Activated CD8-positive, alpha-beta T cell treated with anti-CD3 and anti-CD28 coated beads for 36 hours (primary cell): ENCODE measurements around the gene BEST4. TPM values are rescaled to one million over a fixed set of nuclear protein-coding genes. Genes with fewer than 3 reads are reported as not detected.

ENCODE experiments used
- ATAC-seq: fragments of 200-7000 bp; cut with Tn5 transposase; one replicate; pipeline ENCODE4 v1.10.0; 2021; ENCODE audit warnings: mild to moderate bottlenecking, moderate library complexity
- CTCF ChIA-PET: fragments of 350-600 bp; sonication (Branson Sonifier 250); formaldehyde crosslinking; loops from one replicate; lab custom pipeline; 2021; ENCODE audit warnings: antibody characterized with exemption; lab: Charles Lee
- POLR2A ChIA-PET: fragments of 350-600 bp; sonication (Branson Sonifier 250); formaldehyde crosslinking; loops from one replicate; lab custom pipeline; 2021; ENCODE audit warnings: antibody characterized with exemption; lab: Charles Lee
- DNase-seq: peaks from one replicate; pipeline ENCODE4 v3.0.0-alpha.2; 2020
- H3K27ac Mint-ChIP-seq: one replicate; pipeline ENCODE4 v1.8.0; 2021; ENCODE audit warnings: mild to moderate bottlenecking, mixed read lengths
- H3K27me3 Mint-ChIP-seq: one replicate; pipeline ENCODE4 v1.8.0; 2021; ENCODE audit warnings: mixed read lengths
- H3K36me3 Mint-ChIP-seq: one replicate; pipeline ENCODE4 v1.8.0; 2021; ENCODE audit warnings: low read depth, mixed read lengths
- H3K4me1 Mint-ChIP-seq: one replicate; pipeline ENCODE4 v1.8.0; 2021; ENCODE audit warnings: low read depth, mixed read lengths
- H3K4me3 Mint-ChIP-seq: one replicate; pipeline ENCODE4 v1.8.0; 2021; ENCODE audit warnings: mild to moderate bottlenecking, moderate library complexity, mixed read lengths
- H3K9me3 Mint-ChIP-seq: one replicate; pipeline ENCODE4 v1.8.0; 2021; ENCODE audit warnings: mixed read lengths
- CTCF ChIP-seq: fragments of 200-600 bp; IDR thresholded peaks from one replicate; pipeline ENCODE4 v1.8.0; 2022; ENCODE audit warnings: antibody characterized with exemption, mild to moderate bottlenecking
- intact Hi-C: fragments of 100-400 bp; cut with micrococcal nuclease; formaldehyde crosslinking; loops from one replicate; pipeline ENCODE4 v1.10.0; 2022
- total RNA-seq, 2 experiments: library from RNA; stranded (reverse); gene quantifications; one replicate each; pipeline ENCODE4 v1.2.3, GENCODE V29; 2021

The BEST4 gene
- total RNA-seq, 2 experiments from 2014 or later: 0.87 to 1.0 TPM

GRCh38 chr1:44808938-44809917 lies 21.3 kb upstream of the BEST4 start:
- ChIA-PET CTCF (interaction anchor here (0.9 to 4.4 kb wide), 9 partner anchors 10 to 157 kb away, joined by 3 to 51 read pairs (median 6); partner anchors contain the start of genes BEST4, PLK3 and RNU5D-1), POLR2A (interaction anchor here (0.6 to 12.0 kb wide), 20 partner anchors 10 to 713 kb away, joined by 3 to 214 read pairs (median 5); partner anchors contain the start of genes BEST4, EIF2B3, HECTD3 and MUTYH)
- Mint-ChIP-seq H3K27me3 (no peaks in the 10 kb centered on the region), H3K4me3 (peak overlapping the region; percentile 55), H3K27ac (peak overlapping the region; percentile 99), H3K9me3 (no peaks in the 10 kb centered on the region), H3K4me1 (peaks cover 76% of the 10 kb centered on the region), H3K36me3 (peaks cover 32% of the 10 kb centered on the region)
- intact Hi-C loops: loop anchor here (2.0 to 10.0 kb wide), 2 partner anchors 78 to 496 kb away; partner anchors contain the start of gene RNU5D-1
- peak; percentile 56 for ATAC-seq
- no peak for TF ChIP-seq CTCF
- DNase-seq: peak; percentile 97

DNA sequence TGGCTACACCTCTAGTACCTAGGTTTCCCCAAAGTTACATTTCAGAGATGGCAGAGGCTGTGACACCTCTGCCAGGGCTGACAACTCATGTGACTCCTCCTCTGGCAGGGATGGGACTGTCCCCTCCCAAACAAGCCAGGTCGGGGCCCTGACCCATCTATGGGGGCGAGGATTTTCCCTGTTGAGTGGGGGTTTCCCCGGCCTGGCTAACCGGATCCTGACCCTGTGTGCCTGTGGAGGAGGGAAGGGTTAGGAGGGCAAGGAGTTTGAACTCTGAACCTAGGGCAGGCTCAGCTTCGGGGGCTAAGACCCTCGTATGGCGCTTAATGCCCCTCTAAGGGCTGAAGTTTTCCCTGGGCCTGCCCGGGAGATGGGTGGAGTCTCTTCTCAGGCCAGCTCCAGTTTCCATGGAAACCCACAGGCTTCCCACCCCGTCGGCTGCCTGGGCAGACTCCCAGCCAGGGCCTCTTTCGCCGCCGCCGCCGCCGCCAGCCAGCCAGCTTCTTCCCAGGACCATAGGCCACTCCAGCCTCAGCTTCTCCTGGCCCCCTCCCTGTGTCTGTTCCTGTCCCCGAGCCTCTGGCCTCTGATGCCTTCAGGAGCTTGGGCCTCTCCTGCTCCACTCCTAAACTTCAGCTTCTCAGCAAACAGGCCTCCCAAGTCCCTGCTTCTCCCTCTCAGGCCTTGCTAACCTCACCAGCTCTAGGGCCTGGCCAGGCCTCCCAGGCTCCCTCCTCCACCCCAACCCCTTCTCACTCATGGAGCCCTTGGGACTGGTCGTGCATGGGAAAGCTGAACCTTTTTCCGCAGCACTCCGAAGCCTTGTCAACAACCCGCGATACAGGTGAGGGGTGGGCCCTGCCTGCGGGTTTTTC lies 20.3 kb upstream of the BEST4 start, which contains the start of gene BTBD19:
Gene BTBD19, plus strand, starts transcription at position 461 of the 875 bp plus-strand sequence. Its CDS starts 298 bp downstream, at position 759.
- DNase-seq: peak; percentile 88
- Mint-ChIP-seq H3K9me3 (no peaks in the 10 kb centered on the region), H3K36me3 (peaks cover 40% of the 10 kb centered on the region), H3K4me1 (peaks cover 82% of the 10 kb centered on the region), H3K27me3 (no peaks in the 10 kb centered on the region), H3K4me3 (peak within 1 kb of the TSS; percentile 55), H3K27ac (peak within 1 kb of the TSS; percentile 99)
- POLR2A ChIA-PET: interaction anchor here (0.6 to 12.0 kb wide), 14 partner anchors 9 to 714 kb away, joined by 3 to 214 read pairs (median 8); partner anchors contain the start of genes BEST4, HECTD3, MUTYH and PLK3
- peak; percentile 56 for ATAC-seq
- CTCF ChIA-PET: interaction anchor here (0.7 to 4.4 kb wide), 9 partner anchors 10 to 495 kb away, joined by 3 to 51 read pairs (median 6); partner anchors contain the start of genes PLK3 and RNU5D-1
- no peak for TF ChIP-seq CTCF
- intact Hi-C loops: loop anchor here (2.0 to 10.0 kb wide), 2 partner anchors 77 to 497 kb away; partner anchors contain the start of gene RNU5D-1

- Mint-ChIP-seq H3K4me3 (peak overlapping the region; percentile 55), H3K27me3 (no peaks in the 10 kb centered on the region), H3K27ac (peak overlapping the region; percentile 99), H3K9me3 (no peaks in the 10 kb centered on the region), H3K4me1 (peaks cover 89% of the 10 kb centered on the region), H3K36me3 (peaks cover 48% of the 10 kb centered on the region)
- CTCF ChIA-PET: interaction anchor here (0.7 to 4.4 kb wide), 6 partner anchors 9 to 496 kb away, joined by 3 to 51 read pairs (median 13); partner anchors contain the start of genes PLK3 and RNU5D-1
- POLR2A ChIA-PET: interaction anchor here (1.1 to 12.0 kb wide), 9 partner anchors 8 to 533 kb away, joined by 3 to 214 read pairs (median 69); partner anchors contain the start of genes BEST4, MUTYH, PLK3 and RNU5D-1
- peak; percentile 59 for ATAC-seq
- intact Hi-C loops: loop anchor here (2.0 to 10.0 kb wide), 2 partner anchors 77 to 497 kb away; partner anchors contain the start of gene RNU5D-1
- no peak for TF ChIP-seq CTCF
- peak; percentile 97 for DNase-seq
Observed at GRCh38 chr1:44807364-44808062, 19.5 kb upstream of the BEST4 start.
